ENCODE measurements around the gene CDKN1A. TPM values are rescaled to one million over a fixed set of nuclear protein-coding genes. Genes with fewer than 3 reads are reported as not detected.
"Not testable (repeated sequence)": the region's sequence is repeated elsewhere in the genome, so short reads cannot be mapped to it uniquely, and the experiment has no call there.

Gene CDKN1A
- total RNA-seq, 1 experiment from 2014 or later: 0.28 TPM

- no peaks in the 10 kb centered on the region; the same call in 1 of the 2 replicates for H3K27me3 ChIP-seq (ENCODE audit: control insufficient read depth, insufficient read depth, low read length)
- H3K4me3 ChIP-seq (ENCODE audit: insufficient read depth, low read depth, low read length): no peak overlapping the region
- no peak for DNase-seq
- no peaks in the 10 kb centered on the region for H3K36me3 ChIP-seq (replicated peaks; ENCODE audit: control insufficient read depth, insufficient read depth, low read length)
Measured at GRCh38 chr6:36649086-36649485, 29.4 kb upstream of the CDKN1A start.

GRCh38 chr6:36649701-36650484 is 28.6 kb upstream of the CDKN1A start:
- DNase-seq: no peak
- H3K36me3 ChIP-seq (replicated peaks; ENCODE audit: control insufficient read depth, insufficient read depth, low read length): no peaks in the 10 kb centered on the region
- no peak overlapping the region for H3K4me3 ChIP-seq (ENCODE audit: insufficient read depth, low read depth, low read length)
- no peaks in the 10 kb centered on the region; the same call in 1 of the 2 replicates for H3K27me3 ChIP-seq (ENCODE audit: control insufficient read depth, insufficient read depth, low read length)

- Histone ChIP-seq H3K4me3 (ENCODE audit: insufficient read depth, low read depth, low read length) (no peak overlapping the region), H3K36me3 (replicated peaks; ENCODE audit: control insufficient read depth, insufficient read depth, low read length) (no peaks in the 10 kb centered on the region)
- DNase-seq: no peak
Measured at GRCh38 chr6:36650848-36651478, 27.6 kb upstream of the CDKN1A start.

GRCh38 chr6:36651659-36652379 is 26.7 kb upstream of the CDKN1A start:
- H3K27me3 ChIP-seq (ENCODE audit: control insufficient read depth, insufficient read depth, low read length): no peaks in the 10 kb centered on the region; the same call in 1 of the 2 replicates
- DNase-seq: no peak
- H3K36me3 ChIP-seq (replicated peaks; ENCODE audit: control insufficient read depth, insufficient read depth, low read length): no peaks in the 10 kb centered on the region
- no peak overlapping the region for H3K4me3 ChIP-seq (ENCODE audit: insufficient read depth, low read depth, low read length)

More at GRCh38 chr6:36650848-36651478, 27.6 kb upstream of the CDKN1A start:
- H3K27me3 ChIP-seq (ENCODE audit: control insufficient read depth, insufficient read depth, low read length): no peaks in the 10 kb centered on the region; the same call in 1 of the 2 replicates

- DNase-seq; H3K36me3 ChIP-seq (replicated peaks; ENCODE audit: control insufficient read depth, insufficient read depth, low read length); H3K27me3 ChIP-seq (ENCODE audit: control insufficient read depth, insufficient read depth, low read length); H3K4me3 ChIP-seq (ENCODE audit: insufficient read depth, low read depth, low read length): not testable (repeated sequence)
Measured at GRCh38 chr6:36654469-36654868, 24.0 kb upstream of the CDKN1A start.

GRCh38 chr6:36655085-36655724 is 23.3 kb upstream of the CDKN1A start:
- DNase-seq: no peak
- Histone ChIP-seq H3K4me3 (ENCODE audit: insufficient read depth, low read depth, low read length) (no peak overlapping the region), H3K27me3 (ENCODE audit: control insufficient read depth, insufficient read depth, low read length) (no peaks in the 10 kb centered on the region), H3K36me3 (replicated peaks; ENCODE audit: control insufficient read depth, insufficient read depth, low read length) (no peaks in the 10 kb centered on the region)

- Histone ChIP-seq H3K27me3 (ENCODE audit: control insufficient read depth, insufficient read depth, low read length) (no peaks in the 10 kb centered on the region), H3K36me3 (replicated peaks; ENCODE audit: control insufficient read depth, insufficient read depth, low read length) (no peaks in the 10 kb centered on the region), H3K4me3 (ENCODE audit: insufficient read depth, low read depth, low read length) (no peak overlapping the region)
- no peak for DNase-seq
Measured at GRCh38 chr6:36656441-36656840, 22.1 kb upstream of the CDKN1A start.

GRCh38 chr6:36657271-36657670 is 21.2 kb upstream of the CDKN1A start:
- no peak for DNase-seq
- H3K4me3 ChIP-seq (ENCODE audit: insufficient read depth, low read depth, low read length): no peak overlapping the region
- H3K27me3 ChIP-seq (ENCODE audit: control insufficient read depth, insufficient read depth, low read length): no peaks in the 10 kb centered on the region

GRCh38 chr6:36657942-36658544 is 20.5 kb upstream of the CDKN1A start:
- Histone ChIP-seq H3K4me3 (ENCODE audit: insufficient read depth, low read depth, low read length) (no peak overlapping the region), H3K36me3 (replicated peaks; ENCODE audit: control insufficient read depth, insufficient read depth, low read length) (no peaks in the 10 kb centered on the region), H3K27me3 (ENCODE audit: control insufficient read depth, insufficient read depth, low read length) (no peaks in the 10 kb centered on the region)
- no peak for DNase-seq

More at GRCh38 chr6:36657271-36657670, 21.2 kb upstream of the CDKN1A start:
- H3K36me3 ChIP-seq (replicated peaks; ENCODE audit: control insufficient read depth, insufficient read depth, low read length): no peaks in the 10 kb centered on the region

- Histone ChIP-seq H3K36me3 (replicated peaks; ENCODE audit: control insufficient read depth, insufficient read depth, low read length) (no peaks in the 10 kb centered on the region), H3K4me3 (ENCODE audit: insufficient read depth, low read depth, low read length) (no peak overlapping the region), H3K27me3 (ENCODE audit: control insufficient read depth, insufficient read depth, low read length) (no peaks in the 10 kb centered on the region)
- DNase-seq: no peak
Measured at GRCh38 chr6:36659271-36659670, 19.2 kb upstream of the CDKN1A start.

GRCh38 chr6:36660771-36661471 is 17.6 kb upstream of the CDKN1A start:
- DNase-seq: peak; percentile 98
- Histone ChIP-seq H3K36me3 (replicated peaks; ENCODE audit: control insufficient read depth, insufficient read depth, low read length) (no peaks in the 10 kb centered on the region), H3K4me3 (ENCODE audit: insufficient read depth, low read depth, low read length) (peak overlapping the region; percentile 30), H3K27me3 (ENCODE audit: control insufficient read depth, insufficient read depth, low read length) (no peaks in the 10 kb centered on the region)

- no peak overlapping the region for H3K4me3 ChIP-seq (ENCODE audit: insufficient read depth, low read depth, low read length)
- no peaks in the 10 kb centered on the region for H3K36me3 ChIP-seq (replicated peaks; ENCODE audit: control insufficient read depth, insufficient read depth, low read length)
- H3K27me3 ChIP-seq (ENCODE audit: control insufficient read depth, insufficient read depth, low read length): no peaks in the 10 kb centered on the region
- no peak for DNase-seq
Measured at GRCh38 chr6:36662380-36662779, 16.1 kb upstream of the CDKN1A start.

GRCh38 chr6:36662827-36663256 is 15.7 kb upstream of the CDKN1A start:
- Histone ChIP-seq H3K4me3 (ENCODE audit: insufficient read depth, low read depth, low read length) (no peak overlapping the region), H3K27me3 (ENCODE audit: control insufficient read depth, insufficient read depth, low read length) (no peaks in the 10 kb centered on the region), H3K36me3 (replicated peaks; ENCODE audit: control insufficient read depth, insufficient read depth, low read length) (no peaks in the 10 kb centered on the region)
- no peak for DNase-seq

Measured in H7 (cell line).